Stimulated activated CD4-positive, alpha-beta T cell treated with anti-CD3 and anti-CD28 coated beads, Interleukin-15, amount 100 ng/mL, for 1 hour (primary cell): ENCODE results near the gene CALML4.
"Not testable (repeated sequence)": the region's sequence is repeated elsewhere in the genome, so short reads cannot be mapped to it uniquely, and the experiment has no call there.

Source experiments
- DNase-seq, 2 donors: peaks; one replicate each; pipeline ENCODE4 v3.0.0-alpha.2; 2020; ENCODE audit warnings: low read depth in 1 of 2, low spot score in 1 of 2

CALML4 gene

DNA sequence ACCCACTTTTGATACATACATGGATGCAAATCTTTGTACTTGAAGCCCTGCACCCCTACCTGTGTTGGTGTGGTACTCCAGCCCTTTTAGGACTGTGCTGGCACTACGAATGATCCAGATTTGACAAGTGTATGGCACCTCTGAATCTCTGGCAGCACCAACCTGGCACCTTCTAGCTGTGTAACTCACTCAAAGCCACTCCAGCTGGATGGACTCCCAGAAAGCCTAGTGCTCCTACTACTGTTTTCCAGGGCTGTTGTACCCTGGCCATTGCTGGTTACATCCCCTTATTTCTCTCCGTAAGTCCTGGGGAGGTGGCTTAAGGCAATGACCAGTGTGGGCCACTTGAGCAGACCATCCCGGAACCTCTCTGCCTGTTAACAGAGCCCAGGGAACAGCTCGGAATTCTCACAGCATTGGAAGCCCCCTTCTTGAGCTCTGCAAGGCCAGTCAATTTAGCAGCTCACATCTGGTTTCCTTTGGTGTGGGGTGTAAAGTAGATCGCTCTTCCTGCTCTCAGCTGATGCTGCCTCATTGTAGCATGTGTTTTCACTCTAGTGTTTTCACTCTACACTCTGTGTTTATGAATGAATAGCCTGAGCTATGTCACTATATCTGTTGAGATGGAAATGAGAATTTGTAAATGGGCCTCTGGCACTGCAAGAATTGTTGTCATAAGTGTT lies 12.2 kb downstream of the CALML4 start:
- no peak for DNase-seq

DNA sequence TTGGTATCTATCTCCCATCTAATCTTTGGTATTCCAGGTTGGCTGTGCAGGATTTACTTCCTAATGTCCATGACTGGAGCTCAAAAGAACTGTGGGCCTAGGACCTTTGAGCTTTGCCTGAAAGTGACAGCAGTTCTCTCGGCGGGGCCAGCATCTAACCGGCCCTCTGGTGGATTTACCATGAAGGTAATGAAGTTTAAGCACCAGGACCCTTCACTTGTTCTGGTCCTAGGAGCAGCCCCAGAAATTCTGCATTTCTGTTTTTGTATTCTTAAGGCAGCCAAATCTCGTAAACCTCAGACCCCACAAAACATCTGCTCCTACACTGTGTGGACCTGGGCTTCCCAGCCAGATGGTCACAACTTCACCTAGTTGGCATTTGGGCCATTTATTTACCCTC lies 13.0 kb downstream of the CALML4 start:
- DNase-seq = no peak

DNA sequence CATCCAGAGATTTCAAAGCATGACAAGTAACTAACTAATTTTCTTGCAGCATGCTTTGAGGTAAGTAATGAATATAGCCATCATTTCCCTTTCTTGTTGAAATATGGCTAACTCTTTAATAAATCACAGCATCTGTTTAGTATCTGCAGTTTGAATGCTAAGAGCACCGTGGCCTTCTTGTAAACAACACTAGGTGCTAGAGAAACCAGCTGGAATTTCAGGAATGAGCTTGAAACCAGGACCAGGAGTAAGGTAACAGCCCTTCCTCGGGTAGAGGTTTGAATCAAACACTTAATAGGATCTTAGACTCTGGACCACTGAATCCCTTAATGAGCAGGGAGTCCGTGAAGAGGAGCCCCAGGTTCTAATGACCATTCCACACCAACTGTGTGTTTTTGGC lies 13.6 kb downstream of the CALML4 start:
- no peak for DNase-seq

DNA sequence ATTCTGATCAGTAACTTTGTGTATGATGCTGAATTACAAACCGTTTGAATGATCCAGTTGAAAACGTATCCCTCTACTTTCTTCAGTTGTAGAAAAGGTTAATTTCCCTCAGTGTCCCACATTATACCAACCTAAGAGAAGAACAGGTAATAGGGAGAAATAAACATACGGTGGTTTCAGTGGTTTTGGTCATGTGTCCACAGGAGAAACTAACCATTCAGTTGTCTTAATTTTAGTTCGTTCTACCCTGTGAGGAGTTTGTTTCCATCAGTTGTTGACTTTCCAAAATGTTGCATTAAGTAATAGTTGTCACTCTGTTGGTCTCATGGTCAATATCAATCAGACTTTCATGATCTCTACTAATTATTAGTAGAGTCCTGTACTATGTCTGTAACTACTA lies 15.1 kb downstream of the CALML4 start:
- DNase-seq = no peak

DNA sequence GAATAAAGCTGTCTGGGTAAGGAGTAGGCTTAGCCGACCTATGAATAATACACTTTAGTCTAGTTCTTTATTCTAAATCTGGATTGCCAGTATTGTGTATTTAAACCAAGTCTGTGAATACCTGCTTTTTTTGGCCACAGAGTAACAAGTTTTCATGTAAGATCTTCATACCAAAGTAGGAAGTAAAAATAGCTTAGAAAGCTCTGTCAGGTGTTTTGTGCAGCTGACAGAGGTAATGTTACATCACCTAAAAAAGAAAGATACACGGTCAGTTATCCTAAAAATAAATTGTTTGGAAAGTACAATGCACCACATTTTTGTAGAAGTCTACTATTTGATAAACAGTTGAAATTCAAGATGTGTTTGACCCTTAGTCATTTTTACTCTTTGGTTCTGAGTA lies 16.5 kb downstream of the CALML4 start:
- no peak for DNase-seq

DNA sequence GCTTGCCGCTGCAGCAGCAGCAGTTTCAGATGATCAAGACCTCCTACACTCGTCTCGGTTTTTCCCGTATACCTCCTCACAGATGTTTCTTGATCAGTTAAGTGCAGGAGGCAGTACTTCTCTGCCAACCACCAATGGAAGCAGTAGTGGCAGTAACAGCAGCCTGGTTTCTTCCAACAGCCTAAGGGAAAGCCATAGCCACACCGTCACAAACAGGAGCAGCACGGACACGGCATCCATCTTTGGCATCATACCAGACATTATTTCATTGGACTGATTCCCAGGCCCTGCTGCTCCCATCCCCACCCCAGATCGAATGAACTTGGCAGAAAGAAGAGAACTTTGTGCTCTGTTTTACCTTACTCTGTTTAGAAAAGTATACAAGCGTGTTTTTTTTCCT lies 17.6 kb downstream of the CALML4 start:
- no peak for DNase-seq

DNA sequence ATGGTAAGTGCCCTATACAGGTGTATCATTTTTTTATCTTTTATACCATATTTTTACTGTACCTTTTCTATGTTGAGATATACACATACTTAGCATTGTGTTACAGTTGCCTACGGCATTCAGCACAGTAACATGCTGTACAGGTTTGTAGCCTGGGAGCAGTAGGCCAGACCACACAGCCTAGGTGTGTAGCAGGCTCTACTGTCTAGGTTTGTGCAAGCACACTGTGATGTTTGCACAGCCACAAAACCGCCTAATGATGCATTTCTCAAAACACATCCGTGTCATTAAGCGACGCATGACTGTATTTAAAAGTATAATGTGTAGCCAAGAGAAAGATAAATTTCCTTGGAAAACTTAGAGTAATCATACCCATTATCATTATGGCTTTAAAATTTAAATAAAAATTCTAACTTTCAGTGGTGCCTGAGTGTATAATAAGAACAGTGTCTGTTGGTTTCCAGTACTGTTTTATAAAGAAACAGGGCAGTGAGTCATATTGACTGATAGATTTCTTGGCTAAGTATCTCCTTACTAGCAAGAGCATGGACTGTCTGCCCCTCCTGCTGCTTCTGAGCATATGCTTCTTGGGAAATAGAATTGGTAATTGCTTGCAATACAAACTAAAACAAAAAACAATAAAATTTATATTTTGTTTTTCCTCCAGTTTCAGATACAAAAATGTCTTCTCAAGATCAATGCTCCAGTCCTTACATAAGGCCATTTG lies 18.3 kb downstream of the CALML4 start:
- DNase-seq = no peak

DNA sequence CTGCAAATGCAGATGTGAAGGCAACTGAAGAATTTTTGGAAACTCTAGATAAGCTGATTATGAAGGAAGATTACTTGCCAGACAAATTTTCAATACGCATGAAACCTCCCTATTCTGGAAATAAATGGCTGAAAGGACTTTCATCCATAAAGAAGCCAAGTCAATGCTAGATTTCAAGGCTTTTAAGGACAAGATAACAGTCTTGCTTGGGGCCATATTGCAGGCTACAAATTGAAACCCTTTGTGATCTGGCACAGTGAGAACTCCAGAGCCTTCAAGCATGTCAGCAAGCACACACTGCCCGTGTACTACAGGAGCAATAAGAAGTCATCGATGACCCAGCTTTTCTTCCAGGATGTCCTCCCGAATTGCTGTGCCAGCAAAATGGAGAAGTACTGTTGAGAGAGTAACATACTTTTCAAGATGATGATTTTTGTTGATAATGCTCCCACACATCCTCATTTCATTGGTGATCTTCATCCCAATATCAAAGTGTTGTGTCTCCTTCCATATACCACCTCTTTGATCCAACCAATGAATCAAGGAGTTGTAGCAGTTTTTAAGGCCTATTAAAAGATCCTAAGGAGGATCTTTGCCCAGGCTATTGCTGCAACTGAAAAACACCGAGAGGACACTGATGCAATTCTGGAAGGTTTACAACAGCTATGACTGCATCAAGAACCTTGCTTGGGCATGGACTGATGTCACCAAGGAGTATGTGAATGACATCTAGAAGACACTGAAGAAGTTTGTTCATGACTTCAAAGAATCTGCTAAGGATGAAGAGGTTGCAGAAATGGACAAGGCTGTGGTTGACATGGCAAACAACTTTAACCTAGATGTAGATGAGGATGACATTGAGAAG lies 20.3 kb downstream of the CALML4 start:
- DNase-seq = no peak

DNA sequence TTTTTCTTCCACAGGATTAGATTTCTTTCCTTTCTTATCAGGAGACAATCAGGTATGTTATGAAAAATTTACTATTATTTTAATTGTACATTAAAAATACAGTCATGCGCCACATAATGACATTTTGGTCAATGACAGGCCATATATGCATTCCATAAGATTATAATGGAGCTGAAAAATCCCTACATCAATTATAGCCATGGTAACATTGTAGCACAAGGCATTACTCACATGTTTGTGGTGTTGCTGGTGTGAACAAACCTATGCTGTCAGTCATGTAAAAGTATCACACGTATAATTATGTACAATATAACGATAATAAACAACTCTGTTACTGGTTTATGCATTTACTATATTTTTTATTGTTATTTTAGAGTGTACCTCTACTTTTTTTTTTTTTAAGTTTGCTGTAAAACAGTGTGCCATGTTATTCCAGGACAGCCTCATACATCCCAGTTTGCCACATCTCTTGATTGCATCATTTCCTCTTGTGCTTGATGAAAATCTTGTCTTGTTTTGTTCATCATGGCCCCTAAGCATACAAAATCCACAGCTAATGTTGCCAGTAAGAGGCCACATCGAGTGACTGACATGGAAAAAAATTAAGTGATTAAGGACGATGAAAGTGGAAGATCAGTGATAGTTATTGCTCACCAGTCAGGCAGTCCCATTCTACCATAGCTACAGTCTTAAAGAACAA lies 21.4 kb downstream of the CALML4 start:
- no peak for DNase-seq

DNA sequence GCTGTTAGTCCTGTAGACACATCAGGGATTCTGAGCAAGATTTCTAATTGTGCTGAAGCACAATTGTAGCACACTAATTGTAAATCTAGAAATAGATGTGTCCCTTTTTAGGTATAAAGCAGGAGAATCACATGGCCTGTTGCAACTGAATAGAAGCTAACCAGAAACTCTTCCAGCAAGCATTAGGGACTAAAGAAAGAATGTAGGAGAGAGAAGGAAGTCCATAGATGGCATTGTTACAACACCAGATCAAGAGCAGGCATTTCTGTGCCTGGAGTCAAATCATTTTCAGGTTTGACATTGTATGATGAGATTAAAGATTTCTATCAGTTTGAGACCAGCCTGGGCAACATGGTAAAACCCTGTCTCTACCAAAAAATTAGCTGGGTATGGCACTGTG lies 27.4 kb downstream of the CALML4 start:
- DNase-seq = no peak

DNA sequence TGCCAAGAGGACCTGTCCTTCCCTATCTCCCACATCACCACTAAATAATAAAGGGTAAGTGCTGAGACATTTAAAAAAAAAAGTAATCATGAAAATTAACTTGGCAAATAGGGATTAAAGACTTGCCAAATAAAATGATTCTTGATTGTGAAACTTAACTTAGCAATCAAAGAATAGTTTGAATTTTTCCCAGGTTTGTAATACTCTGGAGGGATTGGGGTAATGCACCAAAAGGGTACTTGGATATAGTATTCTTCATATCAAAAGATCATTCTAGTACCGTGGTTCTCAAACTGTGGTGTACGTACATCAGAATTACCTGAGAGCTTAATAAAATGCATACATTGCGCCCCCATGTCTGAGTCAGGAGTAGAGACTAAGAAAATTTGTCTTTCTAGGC lies 28.5 kb downstream of the CALML4 start:
- DNase-seq = no peak

DNA sequence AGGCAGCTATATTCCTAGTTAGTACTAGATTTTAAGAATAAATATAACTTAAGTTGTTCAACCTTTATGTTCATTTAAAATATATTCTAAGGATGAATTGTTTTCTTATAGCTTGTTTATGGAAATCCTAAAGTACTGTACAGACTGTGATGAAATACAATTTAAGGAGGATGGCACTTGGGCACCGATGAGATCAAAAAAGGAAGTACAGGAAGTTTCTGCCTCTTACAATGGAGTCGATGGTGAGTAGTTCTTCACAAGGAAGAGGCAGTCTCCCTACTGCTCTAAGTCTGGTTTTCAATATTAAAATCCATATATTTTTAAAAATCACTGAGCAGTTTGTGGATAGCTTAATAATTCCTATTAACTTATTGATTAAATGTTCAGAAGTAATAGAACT lies 29.6 kb downstream of the CALML4 start:
- DNase-seq = no peak

DNA sequence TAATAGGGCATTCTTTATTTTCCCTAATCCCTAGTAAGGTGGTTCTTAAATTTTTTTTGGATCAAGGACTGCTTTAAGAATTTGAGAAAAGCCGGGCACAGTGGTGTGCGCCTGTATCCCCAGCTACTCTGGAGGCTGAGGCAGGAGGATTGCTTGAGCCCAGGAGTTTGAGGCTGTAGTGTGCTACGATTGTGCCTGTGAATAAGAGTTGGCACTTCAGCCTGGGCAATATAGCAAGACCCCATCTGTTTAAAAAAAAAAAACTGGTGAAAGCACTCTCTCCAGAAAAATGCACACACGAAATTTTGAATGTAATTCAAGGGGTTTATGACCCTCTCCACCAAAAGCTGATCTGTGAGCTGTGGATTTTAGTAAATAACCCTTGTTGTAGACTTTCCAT lies 32.0 kb downstream of the CALML4 start:
- DNase-seq = no peak

DNA sequence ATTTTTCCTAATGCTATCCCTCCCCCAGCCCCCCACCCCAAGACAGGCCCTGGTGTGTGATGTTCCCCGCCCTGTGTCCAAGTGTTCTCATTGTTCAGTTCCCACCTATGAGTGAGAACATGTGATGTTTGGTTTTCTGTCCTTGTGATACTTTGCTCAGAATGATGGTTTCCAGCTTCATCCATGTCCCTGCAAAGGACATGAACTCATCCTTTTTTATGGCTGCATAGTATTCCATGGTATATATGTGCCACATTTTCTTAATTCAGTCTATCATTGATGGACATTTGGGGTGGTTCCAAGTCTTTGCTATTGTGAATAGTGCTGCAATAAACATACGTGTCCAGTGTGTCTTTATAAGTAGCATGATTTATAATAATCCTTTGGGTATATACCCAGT lies 33.1 kb downstream of the CALML4 start:
- not testable (repeated sequence) for DNase-seq

DNA sequence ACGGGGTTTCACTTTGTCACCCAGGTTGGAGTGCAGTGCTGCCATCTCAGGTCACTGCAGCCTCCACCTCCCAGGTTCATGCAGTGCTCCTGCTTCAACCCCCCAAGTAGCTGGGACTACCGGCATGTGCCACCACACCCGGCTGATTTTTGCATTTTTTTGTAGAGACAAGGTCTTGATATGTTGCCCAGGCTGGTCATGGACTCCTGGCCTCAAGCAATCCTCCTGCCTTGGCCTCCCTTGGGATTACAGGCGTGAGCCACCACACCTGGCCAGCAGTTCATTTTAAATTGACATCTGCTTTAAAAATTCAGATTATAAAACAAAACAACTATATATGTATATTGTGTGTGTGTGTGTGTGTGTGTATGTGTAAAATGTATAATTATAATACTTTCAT lies 38.3 kb downstream of the CALML4 start:
- no peak for DNase-seq

DNA sequence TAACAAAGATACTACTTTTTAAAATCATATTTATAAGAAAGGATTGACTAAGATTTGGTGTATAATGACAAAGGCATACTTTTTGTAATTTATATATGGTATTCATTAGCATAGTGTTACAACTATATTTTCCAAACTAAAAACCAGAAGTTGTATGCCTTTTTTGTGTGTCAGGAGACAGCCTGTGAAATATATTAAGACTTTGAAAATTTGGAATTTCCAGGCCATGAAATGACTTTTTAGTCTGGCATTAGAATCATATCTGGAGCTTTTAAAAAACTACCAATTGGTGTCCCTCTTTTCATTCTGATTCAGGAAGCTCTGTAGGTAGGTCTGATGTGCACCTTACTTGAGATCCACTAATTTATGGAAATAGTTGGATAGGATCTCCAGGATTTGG lies 41.9 kb downstream of the CALML4 start:
- no peak for DNase-seq

DNA sequence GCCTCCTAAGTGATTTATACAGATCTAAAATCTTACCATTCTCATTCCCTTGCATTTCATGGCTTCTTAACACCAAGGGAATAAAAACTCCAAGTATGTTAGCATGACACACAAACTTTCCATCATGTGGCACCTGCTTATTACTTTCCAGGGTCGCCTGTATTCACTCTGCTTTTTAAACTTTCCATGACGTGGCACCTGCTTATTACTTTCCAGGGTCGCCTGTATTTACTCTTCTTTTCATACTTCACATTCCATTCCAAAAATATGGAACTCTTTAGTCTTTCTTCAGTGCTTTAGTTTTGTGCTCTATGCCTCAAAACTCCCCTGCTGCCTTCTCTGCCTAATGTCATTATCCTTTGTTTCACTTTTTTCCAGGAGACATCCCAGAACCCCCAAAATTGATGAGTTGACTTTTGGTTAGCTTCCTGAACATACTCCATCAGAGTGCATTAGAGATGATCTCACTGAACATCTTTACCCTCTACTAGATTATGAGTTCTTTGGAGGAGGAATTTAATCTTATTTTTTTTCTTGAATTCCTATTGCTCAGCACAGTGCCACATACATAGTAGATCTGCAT lies 47.0 kb downstream of the CALML4 start:
- no peak for DNase-seq

DNA sequence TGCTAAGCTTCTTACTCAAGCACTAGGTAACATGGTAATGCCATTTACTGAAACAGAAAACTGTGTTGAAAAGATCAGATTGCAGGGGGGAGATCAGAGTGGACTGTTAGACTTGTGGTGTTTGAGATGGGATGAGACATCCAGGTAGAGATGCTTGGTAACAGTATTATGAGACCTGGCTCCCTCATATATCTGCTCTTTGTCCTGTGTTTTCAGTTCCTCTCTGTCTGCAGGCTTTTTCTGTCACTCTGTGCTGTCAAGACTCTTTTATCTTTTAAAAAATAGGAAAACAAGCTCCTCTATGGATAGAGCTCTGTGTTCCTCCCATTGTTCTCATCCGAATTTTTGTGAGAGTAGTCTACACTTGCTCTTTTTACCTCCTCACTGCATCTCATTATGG lies 48.1 kb downstream of the CALML4 start:
- DNase-seq = no peak

DNA sequence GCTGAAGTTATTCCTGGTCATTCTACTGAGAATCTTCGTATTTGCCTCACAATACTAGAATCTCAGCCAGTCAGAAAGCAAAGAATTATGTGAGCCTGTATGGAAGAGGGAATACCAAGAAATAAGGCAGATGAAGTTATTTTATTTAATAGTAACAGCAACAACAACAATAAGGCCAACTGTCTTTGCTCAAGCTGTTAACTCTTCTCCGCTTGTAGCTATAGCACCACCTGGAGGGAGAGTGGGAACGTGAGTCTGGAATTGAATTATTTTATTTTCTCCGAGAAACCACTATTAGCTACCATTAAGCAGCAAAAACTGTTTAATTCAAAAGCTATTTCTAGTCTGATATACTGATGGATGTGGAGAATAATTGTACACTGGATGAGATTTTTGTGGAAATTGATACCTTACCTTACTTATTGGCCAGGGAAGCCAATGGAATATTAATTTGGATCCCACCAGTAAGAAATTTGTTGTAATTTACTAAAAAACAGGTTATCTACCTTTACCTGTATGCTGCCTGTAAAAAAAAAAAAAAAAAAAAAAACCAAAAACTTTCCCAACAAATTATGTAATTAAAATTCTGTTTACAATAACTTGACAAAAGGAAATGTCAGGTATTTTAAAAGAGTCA lies 50.1 kb downstream of the CALML4 start:
- no peak for DNase-seq

DNA sequence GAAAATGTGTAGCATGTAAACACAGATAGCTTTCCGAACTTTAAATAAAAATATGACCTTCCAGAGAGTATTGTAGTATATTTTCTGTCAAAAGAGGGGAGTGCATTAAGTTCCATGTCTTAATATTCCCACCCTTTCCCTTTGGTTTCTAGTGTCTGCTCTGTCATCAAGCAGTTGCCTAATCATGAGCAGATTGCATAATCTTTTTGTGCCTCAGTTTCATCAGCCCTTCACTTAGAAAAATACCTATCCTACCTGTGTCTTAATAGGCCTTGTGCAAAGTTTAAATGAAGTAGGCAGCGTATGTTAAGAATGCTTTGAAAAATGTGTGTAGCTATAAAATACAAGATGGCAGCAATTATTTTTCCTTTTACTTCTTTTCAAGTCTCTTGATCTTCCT lies 52.8 kb downstream of the CALML4 start:
- DNase-seq = no peak

DNA sequence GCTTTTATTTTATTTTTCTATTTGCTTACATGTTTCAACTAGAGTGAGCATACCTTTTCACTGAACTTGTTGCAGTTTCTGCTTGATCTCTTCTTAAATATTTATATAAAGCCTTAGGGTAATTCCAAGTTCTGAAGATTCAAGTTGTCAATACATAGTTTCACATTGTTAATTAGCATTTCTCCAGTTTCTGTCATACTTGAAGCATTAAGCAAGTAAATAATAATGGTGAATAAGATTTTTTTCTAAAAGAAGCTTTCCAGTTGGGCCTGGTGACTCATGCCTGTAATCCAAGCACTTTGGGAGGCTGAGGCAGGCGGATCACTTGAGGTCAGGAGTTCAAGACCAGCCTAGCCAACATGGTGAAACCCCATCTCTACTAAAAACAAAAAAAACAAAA lies 53.9 kb downstream of the CALML4 start:
- no peak for DNase-seq
